ENCODE measurements around the gene TTC28. TPM values are rescaled to one million over a fixed set of nuclear protein-coding genes. Genes with fewer than 3 reads are reported as not detected.
"Not testable (repeated sequence)": the region's sequence is repeated elsewhere in the genome, so short reads cannot be mapped to it uniquely, and the experiment has no call there.

Gene TTC28
- total RNA-seq, 1 donor from 2014 or later, result 70.8 TPM

DNA sequence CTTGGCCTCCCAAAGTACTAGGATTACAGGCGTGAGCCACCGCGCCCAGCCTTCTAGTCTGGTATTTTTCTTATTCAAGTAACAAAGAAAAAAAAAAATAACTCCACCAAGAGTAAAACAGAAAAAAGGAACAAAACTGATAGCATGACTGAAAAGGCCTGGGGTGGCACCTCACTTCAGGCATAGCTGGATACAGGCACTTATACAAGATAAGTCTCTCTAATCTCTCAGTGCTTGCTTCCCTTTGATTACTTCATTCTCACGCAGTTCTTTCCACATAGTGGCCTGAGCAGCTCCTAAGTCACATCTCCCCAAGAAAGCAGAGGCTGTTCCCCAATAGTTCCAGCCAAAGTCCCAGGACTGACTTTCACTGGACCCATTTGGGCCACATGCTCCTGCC, 3.3 kb upstream of the TTC28 start:
- not testable (repeated sequence) for DNase-seq (ENCODE audit: low spot score); H3K4me1 Mint-ChIP-seq (ENCODE audit: unreplicated experiment); H3K9me3 Mint-ChIP-seq (ENCODE audit: unreplicated experiment); H3K27ac Mint-ChIP-seq (ENCODE audit: unreplicated experiment); H3K27me3 Mint-ChIP-seq (ENCODE audit: unreplicated experiment); H3K4me3 Mint-ChIP-seq (ENCODE audit: unreplicated experiment); H3K36me3 Mint-ChIP-seq (ENCODE audit: low read depth, unreplicated experiment)

GRCh38 chr22:28680813-28681490, 1.3 kb upstream of the TTC28 start:
- H3K36me3 Mint-ChIP-seq (ENCODE audit: low read depth, unreplicated experiment); H3K4me1 Mint-ChIP-seq (ENCODE audit: unreplicated experiment); H3K27ac Mint-ChIP-seq (ENCODE audit: unreplicated experiment); H3K9me3 Mint-ChIP-seq (ENCODE audit: unreplicated experiment); DNase-seq (ENCODE audit: low spot score); H3K27me3 Mint-ChIP-seq (ENCODE audit: unreplicated experiment): not testable (repeated sequence)
- H3K4me3 Mint-ChIP-seq (ENCODE audit: unreplicated experiment), result peak overlapping the region; percentile 62

- not testable (repeated sequence) for H3K36me3 Mint-ChIP-seq (ENCODE audit: low read depth, unreplicated experiment); H3K4me1 Mint-ChIP-seq (ENCODE audit: unreplicated experiment); DNase-seq (ENCODE audit: low spot score); H3K27ac Mint-ChIP-seq (ENCODE audit: unreplicated experiment); H3K9me3 Mint-ChIP-seq (ENCODE audit: unreplicated experiment); H3K27me3 Mint-ChIP-seq (ENCODE audit: unreplicated experiment)
- H3K4me3 Mint-ChIP-seq (ENCODE audit: unreplicated experiment), result peak overlapping the region; percentile 91
These were observed 646 bp downstream of the TTC28 start for GRCh38 chr22:28678778-28679610.

GRCh38 chr22:28678170-28678569, 1.5 kb downstream of the TTC28 start:
- H3K4me3 Mint-ChIP-seq (ENCODE audit: unreplicated experiment), result peak overlapping the region; percentile 62
- not testable (repeated sequence) for H3K36me3 Mint-ChIP-seq (ENCODE audit: low read depth, unreplicated experiment); H3K4me1 Mint-ChIP-seq (ENCODE audit: unreplicated experiment)

DNA sequence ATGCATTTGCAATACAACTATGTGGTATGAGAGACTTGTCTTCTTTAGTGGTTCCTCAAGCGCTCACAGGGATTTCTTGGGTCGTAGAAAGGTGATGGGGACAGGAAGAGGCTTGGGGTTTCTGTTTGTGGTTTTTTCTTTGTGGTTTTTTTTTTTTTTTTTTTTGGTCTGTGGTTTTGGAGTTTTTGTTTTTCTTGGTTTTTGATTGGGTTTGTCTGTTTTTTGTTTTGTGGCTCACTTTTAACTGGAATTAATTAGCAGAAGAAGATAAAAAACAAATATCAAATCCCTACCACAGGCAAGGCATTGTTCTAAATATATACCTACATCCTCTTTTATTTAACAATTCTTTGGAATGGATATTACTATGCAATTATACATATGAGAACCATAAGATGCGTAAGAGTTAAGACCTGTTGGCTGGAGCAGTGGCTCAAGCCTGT, 5.5 kb downstream of the TTC28 start:
- Mint-ChIP-seq H3K4me1 (ENCODE audit: unreplicated experiment) (peaks cover 4% of the 10 kb centered on the region), H3K27me3 (ENCODE audit: unreplicated experiment) (peaks cover 3% of the 10 kb centered on the region), H3K27ac (ENCODE audit: unreplicated experiment) (no peak overlapping the region), H3K9me3 (ENCODE audit: unreplicated experiment) (no peaks in the 10 kb centered on the region), H3K4me3 (ENCODE audit: unreplicated experiment) (no peak overlapping the region), H3K36me3 (ENCODE audit: low read depth, unreplicated experiment) (no peaks in the 10 kb centered on the region)
- TF ChIP-seq CTCF (IDR thresholded peaks at IDR 0.05; ENCODE audit: unreplicated experiment), result no peak
- DNase-seq (ENCODE audit: low spot score), result no peak

More at GRCh38 chr22:28678170-28678569, 1.5 kb downstream of the TTC28 start:
- H3K27ac Mint-ChIP-seq (ENCODE audit: unreplicated experiment); H3K27me3 Mint-ChIP-seq (ENCODE audit: unreplicated experiment); DNase-seq (ENCODE audit: low spot score); H3K9me3 Mint-ChIP-seq (ENCODE audit: unreplicated experiment): not testable (repeated sequence)

DNA sequence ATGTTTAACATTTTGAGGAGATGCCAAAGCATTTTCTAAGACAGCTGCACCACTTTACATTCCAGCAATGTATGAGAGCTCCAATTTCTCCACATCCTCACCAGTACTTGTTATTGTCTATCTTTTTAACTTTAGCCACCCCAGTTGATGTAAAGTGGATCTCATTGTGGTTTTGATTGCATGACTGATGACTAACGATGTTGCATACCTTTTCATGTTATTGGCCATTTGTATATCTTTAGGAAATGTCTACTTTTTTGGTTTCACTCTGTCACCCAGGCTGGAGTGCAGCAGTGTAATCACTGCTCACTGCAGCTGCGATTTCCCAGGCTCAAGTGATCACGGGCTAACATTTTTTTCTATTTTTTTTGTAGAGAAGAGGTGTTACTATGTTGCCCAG, 8.9 kb downstream of the TTC28 start:
- no peak for TF ChIP-seq CTCF (IDR thresholded peaks at IDR 0.05; ENCODE audit: unreplicated experiment)
- Mint-ChIP-seq H3K27ac (ENCODE audit: unreplicated experiment) (no peak overlapping the region), H3K4me1 (ENCODE audit: unreplicated experiment) (no peaks in the 10 kb centered on the region), H3K9me3 (ENCODE audit: unreplicated experiment) (no peaks in the 10 kb centered on the region), H3K36me3 (ENCODE audit: low read depth, unreplicated experiment) (no peaks in the 10 kb centered on the region), H3K27me3 (ENCODE audit: unreplicated experiment) (no peaks in the 10 kb centered on the region), H3K4me3 (ENCODE audit: unreplicated experiment) (no peak overlapping the region)
- no peak for DNase-seq (ENCODE audit: low spot score)

DNA sequence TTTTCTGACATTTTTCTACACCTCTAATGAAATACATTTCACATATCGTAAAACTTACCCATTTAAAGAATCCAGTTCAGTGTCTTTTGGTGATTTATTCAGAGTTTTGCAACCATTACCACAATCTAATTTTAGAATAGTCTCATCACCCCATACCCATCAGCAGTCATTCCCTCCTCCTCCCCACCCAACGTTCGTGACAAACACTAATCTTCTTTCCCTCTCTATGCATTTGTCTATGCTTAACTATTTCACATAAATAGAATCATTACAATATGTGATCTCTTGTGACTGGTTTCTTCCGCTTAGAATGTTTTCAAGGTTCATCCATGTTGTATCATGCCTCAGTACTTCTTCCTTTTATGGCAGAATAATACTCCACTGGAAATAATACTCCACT, 9.5 kb downstream of the TTC28 start:
- no peak for TF ChIP-seq CTCF (IDR thresholded peaks at IDR 0.05; ENCODE audit: unreplicated experiment)
- Mint-ChIP-seq H3K36me3 (ENCODE audit: low read depth, unreplicated experiment) (no peaks in the 10 kb centered on the region), H3K4me3 (ENCODE audit: unreplicated experiment) (no peak overlapping the region), H3K9me3 (ENCODE audit: unreplicated experiment) (no peaks in the 10 kb centered on the region), H3K4me1 (ENCODE audit: unreplicated experiment) (no peaks in the 10 kb centered on the region), H3K27ac (ENCODE audit: unreplicated experiment) (no peak overlapping the region), H3K27me3 (ENCODE audit: unreplicated experiment) (no peaks in the 10 kb centered on the region)
- no peak for DNase-seq (ENCODE audit: low spot score)

Measured in endothelial cell (in vitro differentiated cells).